ENCODE data around the gene ABTB2. TPM values are rescaled to one million over a fixed set of nuclear protein-coding genes. Genes with fewer than 3 reads are reported as not detected.

The ABTB2 gene
- total RNA-seq, 1 donor from 2014 or later = 3.1 TPM

DNA sequence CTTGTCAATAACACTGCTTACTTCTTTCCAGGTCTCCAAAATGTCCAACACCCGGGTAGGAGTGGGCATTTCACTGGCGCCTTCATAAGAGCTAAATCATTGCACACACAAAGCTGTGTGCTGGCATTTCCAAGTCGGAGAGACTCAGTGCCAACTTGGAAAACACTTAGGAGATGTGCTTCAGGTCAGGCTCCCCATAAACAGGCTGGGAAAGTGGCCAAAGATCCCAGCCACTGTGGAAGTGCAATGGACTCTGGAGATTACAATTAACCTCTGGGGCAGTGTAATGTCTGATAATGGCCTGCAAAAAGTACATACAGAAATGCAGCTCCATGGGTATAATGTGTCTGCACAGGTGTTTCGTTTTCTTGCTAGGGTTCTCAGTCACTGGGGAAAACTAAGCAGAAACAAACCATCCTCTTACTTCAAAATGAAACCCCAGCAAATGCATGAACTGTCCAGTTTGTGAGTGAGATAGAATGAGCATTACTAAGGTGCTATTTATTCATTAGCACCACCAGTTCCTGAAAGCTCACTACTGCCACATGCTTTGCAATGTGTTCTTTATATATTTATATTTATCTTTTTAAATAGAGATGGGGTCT, 79.0 kb downstream of the ABTB2 start:
- Mint-ChIP-seq H3K27ac (no peak overlapping the region), H3K4me1 (peaks cover 19% of the 10 kb centered on the region), H3K4me3 (no peak overlapping the region), H3K27me3 (ENCODE audit: low read depth) (no peaks in the 10 kb centered on the region), H3K9me3 (no peaks in the 10 kb centered on the region), H3K36me3 (no peaks in the 10 kb centered on the region)
- DNase-seq (ENCODE audit: low spot score in 2 of 2, unreplicated experiment in 2 of 2) = no peak
- no peak for TF ChIP-seq CTCF (IDR thresholded peaks at IDR 0.05; ENCODE audit: unreplicated experiment)

GRCh38 chr11:34278175-34278574, 79.6 kb downstream of the ABTB2 start:
- Mint-ChIP-seq H3K27me3 (ENCODE audit: low read depth) (no peaks in the 10 kb centered on the region), H3K36me3 (no peaks in the 10 kb centered on the region), H3K27ac (no peak overlapping the region), H3K4me3 (no peak overlapping the region), H3K4me1 (peaks cover 19% of the 10 kb centered on the region), H3K9me3 (no peaks in the 10 kb centered on the region)
- no peak for TF ChIP-seq CTCF (IDR thresholded peaks at IDR 0.05; ENCODE audit: unreplicated experiment)
- no peak for DNase-seq (ENCODE audit: low spot score in 2 of 2, unreplicated experiment in 2 of 2)

GRCh38 chr11:34277171-34277570, 80.6 kb downstream of the ABTB2 start:
- no peak for TF ChIP-seq CTCF (IDR thresholded peaks at IDR 0.05; ENCODE audit: unreplicated experiment)
- H3K27me3 Mint-ChIP-seq (ENCODE audit: low read depth) = no peaks in the 10 kb centered on the region
- H3K9me3 Mint-ChIP-seq = no peaks in the 10 kb centered on the region
- no peak overlapping the region for H3K27ac Mint-ChIP-seq
- H3K36me3 Mint-ChIP-seq = no peaks in the 10 kb centered on the region
- no peak for DNase-seq (ENCODE audit: low spot score in 2 of 2, unreplicated experiment in 2 of 2)
- H3K4me3 Mint-ChIP-seq = no peak overlapping the region
- H3K4me1 Mint-ChIP-seq = peaks cover 19% of the 10 kb centered on the region

DNA sequence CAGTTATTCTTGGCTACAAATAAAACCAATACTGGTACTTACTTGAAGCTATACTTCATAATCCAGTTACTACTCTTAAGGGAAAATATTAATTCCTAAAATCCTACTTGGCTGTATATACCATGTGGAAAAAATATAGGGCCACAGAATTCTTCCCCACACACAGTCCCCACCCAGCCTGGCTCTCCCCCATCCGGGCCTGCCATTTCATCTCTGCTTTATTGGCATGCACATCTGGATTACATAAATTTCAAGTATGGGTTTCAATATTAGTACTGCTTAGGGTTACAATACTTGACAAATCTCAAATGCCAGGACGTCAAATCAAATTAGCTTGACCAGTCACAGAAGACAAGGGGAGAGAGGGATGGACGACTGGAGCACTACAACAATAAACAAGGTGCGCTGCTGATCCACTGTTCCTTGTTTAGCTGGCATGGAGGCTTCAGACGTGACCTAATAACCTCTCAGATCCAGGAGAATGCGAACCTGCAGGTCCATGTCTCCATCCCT, 81.4 kb downstream of the ABTB2 start:
- no peaks in the 10 kb centered on the region for H3K36me3 Mint-ChIP-seq
- no peaks in the 10 kb centered on the region for H3K9me3 Mint-ChIP-seq
- TF ChIP-seq CTCF (IDR thresholded peaks at IDR 0.05; ENCODE audit: unreplicated experiment) = no peak
- H3K4me3 Mint-ChIP-seq = no peak overlapping the region
- no peaks in the 10 kb centered on the region for H3K27me3 Mint-ChIP-seq (ENCODE audit: low read depth)
- no peak overlapping the region for H3K27ac Mint-ChIP-seq
- H3K4me1 Mint-ChIP-seq = peaks cover 19% of the 10 kb centered on the region
- no peak for DNase-seq (ENCODE audit: low spot score in 2 of 2, unreplicated experiment in 2 of 2)

DNA sequence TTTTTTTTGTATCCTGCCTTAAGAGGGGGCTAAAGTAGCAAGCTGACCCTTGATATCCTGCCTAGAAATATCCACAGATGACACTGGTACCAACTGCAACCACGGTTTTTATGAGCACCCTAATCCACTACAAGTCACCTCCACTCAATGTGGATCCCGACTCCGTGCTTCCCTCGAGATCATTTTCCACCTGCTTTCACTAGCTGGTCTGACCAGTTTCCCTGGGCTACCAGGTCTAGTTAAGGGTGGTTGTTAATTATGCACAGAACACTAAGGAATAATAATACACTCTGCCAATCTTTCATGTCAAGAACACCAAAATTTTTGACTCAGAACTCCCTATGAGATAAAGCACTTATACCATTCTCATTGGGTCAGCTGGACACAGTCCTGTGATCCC, 82.3 kb downstream of the ABTB2 start:
- H3K9me3 Mint-ChIP-seq = no peaks in the 10 kb centered on the region
- TF ChIP-seq CTCF (IDR thresholded peaks at IDR 0.05; ENCODE audit: unreplicated experiment) = no peak
- H3K4me3 Mint-ChIP-seq = no peak overlapping the region
- H3K36me3 Mint-ChIP-seq = no peaks in the 10 kb centered on the region
- peak overlapping the region; percentile 97 for H3K27ac Mint-ChIP-seq
- peaks cover 19% of the 10 kb centered on the region for H3K4me1 Mint-ChIP-seq
- DNase-seq (ENCODE audit: low spot score in 2 of 2, unreplicated experiment in 2 of 2) = no peak
- no peaks in the 10 kb centered on the region for H3K27me3 Mint-ChIP-seq (ENCODE audit: low read depth)
